Measurements from ENCODE around the gene HEATR9.

HEATR9 gene

DNA sequence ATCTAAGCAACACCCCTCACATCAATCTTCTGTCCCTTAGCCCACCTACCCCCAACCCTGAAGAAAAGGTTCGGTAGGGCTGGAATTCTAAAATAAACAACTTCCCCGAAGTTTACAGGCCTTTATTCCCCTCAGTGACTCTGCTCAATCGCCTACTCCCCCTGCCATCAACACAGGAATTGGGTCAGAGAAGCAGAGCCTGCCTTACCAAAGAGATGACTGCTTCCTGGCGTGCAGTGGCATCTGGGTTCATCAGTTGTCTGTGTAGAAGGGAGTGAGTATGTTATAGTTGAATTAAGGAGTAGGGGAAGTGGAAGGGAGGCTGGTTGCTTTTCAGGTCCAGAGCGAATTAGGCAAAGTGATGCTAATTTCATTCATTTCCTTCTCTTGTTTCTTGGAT is 12.7 kb downstream of the HEATR9 start:
- TF ChIP-seq ZNF274 (IDR thresholded peaks at IDR 0.05; ENCODE audit: low read depth, low read length): no peak
- no peak for TF ChIP-seq SUZ12 (IDR thresholded peaks at IDR 0.05; ENCODE audit: extremely low read depth, insufficient read depth, insufficient read length)
- no peak for TF ChIP-seq YY1 (IDR thresholded peaks at IDR 0.05; ENCODE audit: insufficient read depth, insufficient read length)
- no peak for DNase-seq (ENCODE audit: low read depth, low spot score)
- Histone ChIP-seq H3K4me3 (ENCODE audit: insufficient read length, low read depth) (no peak overlapping the region), H3K4me1 (ENCODE audit: insufficient read depth, insufficient read length) (no peaks in the 10 kb centered on the region), H3K27me3 (ENCODE audit: insufficient read depth, insufficient read length) (no peaks in the 10 kb centered on the region), H3K9me3 (ENCODE audit: insufficient read depth, low read length) (no peaks in the 10 kb centered on the region), H3K36me3 (ENCODE audit: insufficient read depth, insufficient read length, low read length) (peaks cover 24% of the 10 kb centered on the region), H3K9ac (ENCODE audit: insufficient read length, low read depth) (no peak overlapping the region)

GRCh38 chr17:35849469-35850348 is 19.0 kb downstream of the HEATR9 start:
- TF ChIP-seq ZNF274 (IDR thresholded peaks at IDR 0.05; ENCODE audit: low read depth, low read length) (no peak), SUZ12 (IDR thresholded peaks at IDR 0.05; ENCODE audit: extremely low read depth, insufficient read depth, insufficient read length) (no peak), YY1 (IDR thresholded peaks at IDR 0.05; ENCODE audit: insufficient read depth, insufficient read length) (no peak)
- Histone ChIP-seq H3K9me3 (ENCODE audit: insufficient read depth, low read length) (no peaks in the 10 kb centered on the region), H3K4me3 (ENCODE audit: insufficient read length, low read depth) (no peak overlapping the region), H3K9ac (ENCODE audit: insufficient read length, low read depth) (no peak overlapping the region), H3K27me3 (ENCODE audit: insufficient read depth, insufficient read length) (no peaks in the 10 kb centered on the region), H3K36me3 (ENCODE audit: insufficient read depth, insufficient read length, low read length) (peaks cover 51% of the 10 kb centered on the region), H3K4me1 (ENCODE audit: insufficient read depth, insufficient read length) (no peaks in the 10 kb centered on the region)
- DNase-seq (ENCODE audit: low read depth, low spot score): peak; percentile 54

- no peak overlapping the region for H3K9ac ChIP-seq (ENCODE audit: insufficient read length, low read depth)
- no peaks in the 10 kb centered on the region for H3K9me3 ChIP-seq (ENCODE audit: insufficient read depth, low read length)
- no peak overlapping the region for H3K4me3 ChIP-seq (ENCODE audit: insufficient read length, low read depth)
- no peaks in the 10 kb centered on the region for H3K27me3 ChIP-seq (ENCODE audit: insufficient read depth, insufficient read length)
- no peak for DNase-seq (ENCODE audit: low read depth, low spot score)
- no peaks in the 10 kb centered on the region for H3K4me1 ChIP-seq (ENCODE audit: insufficient read depth, insufficient read length)
- H3K36me3 ChIP-seq (ENCODE audit: insufficient read depth, insufficient read length, low read length): peaks cover 63% of the 10 kb centered on the region
- TF ChIP-seq SUZ12 (IDR thresholded peaks at IDR 0.05; ENCODE audit: extremely low read depth, insufficient read depth, insufficient read length): no peak
- TF ChIP-seq YY1 (IDR thresholded peaks at IDR 0.05; ENCODE audit: insufficient read depth, insufficient read length): no peak
- no peak for TF ChIP-seq ZNF274 (IDR thresholded peaks at IDR 0.05; ENCODE audit: low read depth, low read length)
Measured at GRCh38 chr17:35847633-35848373, 20.9 kb downstream of the HEATR9 start.

DNA sequence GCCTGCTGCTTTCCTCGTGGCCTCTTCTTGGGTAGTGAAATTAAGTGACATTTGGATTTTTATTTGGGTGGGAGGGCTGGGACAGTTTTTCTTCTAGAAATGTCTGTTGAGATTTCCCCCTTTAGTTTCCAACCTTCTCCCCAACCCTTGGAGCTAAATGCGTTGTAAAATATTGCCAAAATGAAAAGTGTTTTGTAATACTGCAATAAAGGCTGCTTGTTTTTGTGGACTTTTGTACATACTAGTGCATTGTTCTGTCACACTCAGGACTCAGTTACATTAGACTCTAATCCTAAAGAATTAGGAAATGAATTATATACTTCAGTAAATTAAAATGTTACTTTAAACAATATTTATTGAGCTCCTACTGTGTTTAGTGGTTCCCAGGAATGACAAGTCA is 21.7 kb downstream of the HEATR9 start:
- no peak for DNase-seq (ENCODE audit: low read depth, low spot score)
- no peaks in the 10 kb centered on the region for H3K27me3 ChIP-seq (ENCODE audit: insufficient read depth, insufficient read length)
- no peak overlapping the region for H3K4me3 ChIP-seq (ENCODE audit: insufficient read length, low read depth)
- H3K36me3 ChIP-seq (ENCODE audit: insufficient read depth, insufficient read length, low read length): peaks cover 70% of the 10 kb centered on the region
- no peaks in the 10 kb centered on the region for H3K4me1 ChIP-seq (ENCODE audit: insufficient read depth, insufficient read length)
- TF ChIP-seq YY1 (IDR thresholded peaks at IDR 0.05; ENCODE audit: insufficient read depth, insufficient read length): no peak
- TF ChIP-seq SUZ12 (IDR thresholded peaks at IDR 0.05; ENCODE audit: extremely low read depth, insufficient read depth, insufficient read length): no peak
- no peak for TF ChIP-seq ZNF274 (IDR thresholded peaks at IDR 0.05; ENCODE audit: low read depth, low read length)
- no peaks in the 10 kb centered on the region for H3K9me3 ChIP-seq (ENCODE audit: insufficient read depth, low read length)
- H3K9ac ChIP-seq (ENCODE audit: insufficient read length, low read depth): no peak overlapping the region

DNA sequence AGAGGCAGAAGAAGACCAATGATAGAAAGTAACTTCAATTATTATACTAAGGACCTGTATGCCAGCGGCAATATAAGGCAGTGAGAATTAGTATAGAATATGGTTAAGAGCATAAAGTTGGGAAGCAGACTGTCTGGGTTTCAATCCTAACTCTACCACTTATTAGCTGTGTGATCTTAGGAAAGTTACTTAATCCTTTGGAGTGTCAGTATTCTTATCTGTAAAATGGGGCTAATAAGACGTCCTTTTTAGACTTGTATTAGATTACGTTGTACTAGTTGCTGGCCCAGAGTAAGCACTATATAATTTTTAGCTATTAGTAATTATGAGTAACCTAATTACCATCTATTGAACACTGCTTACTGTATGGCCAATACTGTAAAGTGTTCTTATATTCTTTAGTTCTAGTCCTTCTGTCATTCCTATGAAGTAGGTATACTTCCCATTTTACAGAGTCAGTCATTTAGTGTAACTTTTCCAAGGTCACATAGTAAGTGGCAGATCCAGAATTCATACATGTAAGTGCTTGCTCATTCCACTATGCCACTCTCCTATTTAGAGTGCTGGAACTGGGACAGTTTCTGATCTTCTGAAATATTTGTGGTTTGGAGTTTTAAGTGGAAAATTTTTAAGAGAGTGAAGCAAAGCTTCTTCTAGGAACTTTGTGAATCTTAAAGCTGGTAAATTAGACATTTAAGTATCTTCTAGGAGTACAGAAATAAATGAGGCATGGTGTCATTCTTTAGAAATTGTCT is 22.5 kb downstream of the HEATR9 start:
- peaks cover 75% of the 10 kb centered on the region for H3K36me3 ChIP-seq (ENCODE audit: insufficient read depth, insufficient read length, low read length)
- no peaks in the 10 kb centered on the region for H3K4me1 ChIP-seq (ENCODE audit: insufficient read depth, insufficient read length)
- H3K4me3 ChIP-seq (ENCODE audit: insufficient read length, low read depth): no peak overlapping the region
- no peaks in the 10 kb centered on the region for H3K27me3 ChIP-seq (ENCODE audit: insufficient read depth, insufficient read length)
- no peaks in the 10 kb centered on the region for H3K9me3 ChIP-seq (ENCODE audit: insufficient read depth, low read length)
- no peak for DNase-seq (ENCODE audit: low read depth, low spot score)
- H3K9ac ChIP-seq (ENCODE audit: insufficient read length, low read depth): no peak overlapping the region
- TF ChIP-seq YY1 (IDR thresholded peaks at IDR 0.05; ENCODE audit: insufficient read depth, insufficient read length) (no peak), SUZ12 (IDR thresholded peaks at IDR 0.05; ENCODE audit: extremely low read depth, insufficient read depth, insufficient read length) (no peak), ZNF274 (IDR thresholded peaks at IDR 0.05; ENCODE audit: low read depth, low read length) (no peak)

DNA sequence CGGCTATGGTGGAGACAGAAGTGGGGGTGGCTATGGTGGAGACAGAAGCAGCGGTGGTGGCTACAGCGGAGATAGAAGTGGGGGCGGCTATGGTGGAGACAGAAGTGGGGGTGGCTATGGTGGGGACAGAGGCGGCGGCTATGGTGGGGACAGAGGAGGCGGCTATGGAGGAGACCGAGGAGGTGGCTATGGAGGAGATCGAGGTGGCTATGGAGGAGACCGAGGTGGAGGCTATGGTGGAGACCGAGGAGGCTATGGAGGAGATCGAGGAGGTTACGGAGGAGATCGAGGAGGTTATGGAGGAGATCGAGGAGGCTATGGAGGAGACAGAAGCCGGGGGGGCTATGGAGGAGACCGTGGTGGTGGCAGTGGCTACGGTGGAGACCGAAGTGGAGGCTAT is 24.1 kb downstream of the HEATR9 start:
- peaks cover 72% of the 10 kb centered on the region for H3K36me3 ChIP-seq (ENCODE audit: insufficient read depth, insufficient read length, low read length)
- H3K27me3 ChIP-seq (ENCODE audit: insufficient read depth, insufficient read length): no peaks in the 10 kb centered on the region
- no peaks in the 10 kb centered on the region for H3K4me1 ChIP-seq (ENCODE audit: insufficient read depth, insufficient read length)
- TF ChIP-seq ZNF274 (IDR thresholded peaks at IDR 0.05; ENCODE audit: low read depth, low read length) (no peak), YY1 (IDR thresholded peaks at IDR 0.05; ENCODE audit: insufficient read depth, insufficient read length) (no peak), SUZ12 (IDR thresholded peaks at IDR 0.05; ENCODE audit: extremely low read depth, insufficient read depth, insufficient read length) (no peak)
- no peak for DNase-seq (ENCODE audit: low read depth, low spot score)
- H3K9ac ChIP-seq (ENCODE audit: insufficient read length, low read depth): no peak overlapping the region
- no peak overlapping the region for H3K4me3 ChIP-seq (ENCODE audit: insufficient read length, low read depth)
- H3K9me3 ChIP-seq (ENCODE audit: insufficient read depth, low read length): no peaks in the 10 kb centered on the region
